Uterus (tissue), 4 donors: ENCODE results near the gene ABCC6. TPM values are rescaled to one million over a fixed set of nuclear protein-coding genes. Genes with fewer than 3 reads are reported as not detected.

Source experiments
- DNase-seq, 2 donors: peaks; one replicate each; pipeline ENCODE4 v3.0.0-alpha.2; 2019 to 2020
- H3K27ac ChIP-seq, 2 donors: fragments of 200-600 bp; sonication (generic); 1 replicate in 1 of 2; 2 replicates in 1 of 2; pipeline ENCODE4 v1.5.1; 2016 to 2018
- H3K27me3 ChIP-seq, 2 donors: fragments of 200-600 bp; sonication (generic); one replicate each; pipeline ENCODE4 v1.5.1; 2018 to 2019; ENCODE audit warnings: control low read depth in 1 of 2
- H3K36me3 ChIP-seq, 2 donors: fragments of 200-600 bp; sonication (generic); one replicate each; pipeline ENCODE4 v1.5.1; 2019; ENCODE audit warnings: control low read depth in 1 of 2
- H3K4me1 ChIP-seq, 2 donors: fragments of 200-600 bp; sonication (generic); one replicate each; pipeline ENCODE4 v1.5.1; 2018 to 2019; ENCODE audit warnings: control low read depth in 1 of 2
- H3K4me3 ChIP-seq, 2 donors: fragments of 200-600 bp; sonication (generic); 1 replicate in 1 of 2; 2 replicates in 1 of 2; pipeline ENCODE4 v1.5.1; 2018 to 2019; ENCODE audit warnings: mild to moderate bottlenecking in 1 of 2
- H3K9me3 ChIP-seq, 2 donors: fragments of 200-600 bp; sonication (generic); one replicate each; pipeline ENCODE4 v1.5.1; 2019; ENCODE audit warnings: control low read depth in 1 of 2
- POLR2A ChIP-seq, 2 donors: fragments of 450-650 bp; IDR thresholded peaks; one replicate each; pipeline ENCODE4 v1.6.1; 2016; ENCODE audit warnings: antibody characterized with exemption in 2 of 2, mild to moderate bottlenecking in 1 of 2, moderate library complexity in 1 of 2
- intact Hi-C: fragments of 100-400 bp; cut with DNase I; formaldehyde crosslinking; loops from one replicate; pipeline ENCODE4 v1.15.1; 2023; ENCODE audit warnings: low total_unique reads
- total RNA-seq, 4 donors: library from RNA; depleted of rRNA in 3 of 4; stranded (reverse); fragments of >200 nt in 3 of 4; gene quantifications; one replicate each; pipeline versions ENCODE4 v1.1.0 to v1.2.4, GENCODE V29; 2014 to 2023
- TF ChIP-seq, protein P1 (sequence below), 4 experiments: fragments of 200-600 bp in 2 of 4; fragments of 450-650 bp in 2 of 4; sonication (generic) in 2 of 4; IDR thresholded peaks; one replicate each; pipeline ENCODE4 v1.5.1; 2016 to 2019; ENCODE audit warnings: antibody characterized with exemption in 4 of 4, mild to moderate bottlenecking in 2 of 4, moderate library complexity in 1 of 4
- donor health status: DM: yes; HTN: yes; CAD: no.

Gene ABCC6
- total RNA-seq, 4 donors from 2014 or later, result 0.29 to 7.6 (median 1.3) TPM; not detected in 1

- no peak overlapping the region for H3K4me3 ChIP-seq
- no peak for TF ChIP-seq POLR2A (IDR thresholded peaks at IDR 0.05)
- TF ChIP-seq, protein P1, sequence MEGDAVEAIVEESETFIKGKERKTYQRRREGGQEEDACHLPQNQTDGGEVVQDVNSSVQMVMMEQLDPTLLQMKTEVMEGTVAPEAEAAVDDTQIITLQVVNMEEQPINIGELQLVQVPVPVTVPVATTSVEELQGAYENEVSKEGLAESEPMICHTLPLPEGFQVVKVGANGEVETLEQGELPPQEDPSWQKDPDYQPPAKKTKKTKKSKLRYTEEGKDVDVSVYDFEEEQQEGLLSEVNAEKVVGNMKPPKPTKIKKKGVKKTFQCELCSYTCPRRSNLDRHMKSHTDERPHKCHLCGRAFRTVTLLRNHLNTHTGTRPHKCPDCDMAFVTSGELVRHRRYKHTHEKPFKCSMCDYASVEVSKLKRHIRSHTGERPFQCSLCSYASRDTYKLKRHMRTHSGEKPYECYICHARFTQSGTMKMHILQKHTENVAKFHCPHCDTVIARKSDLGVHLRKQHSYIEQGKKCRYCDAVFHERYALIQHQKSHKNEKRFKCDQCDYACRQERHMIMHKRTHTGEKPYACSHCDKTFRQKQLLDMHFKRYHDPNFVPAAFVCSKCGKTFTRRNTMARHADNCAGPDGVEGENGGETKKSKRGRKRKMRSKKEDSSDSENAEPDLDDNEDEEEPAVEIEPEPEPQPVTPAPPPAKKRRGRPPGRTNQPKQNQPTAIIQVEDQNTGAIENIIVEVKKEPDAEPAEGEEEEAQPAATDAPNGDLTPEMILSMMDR (IDR thresholded peaks at IDR 0.05), result no peak
- no peaks in the 10 kb centered on the region for H3K9me3 ChIP-seq
- no peaks in the 10 kb centered on the region for H3K27me3 ChIP-seq
- no peaks in the 10 kb centered on the region for H3K4me1 ChIP-seq
- no peak for DNase-seq
- intact Hi-C loops, result no loop called here
- H3K27ac ChIP-seq, result no peak overlapping the region
- no peaks in the 10 kb centered on the region for H3K36me3 ChIP-seq
These were observed 105.0 kb downstream of the ABCC6 start for GRCh38 chr16:16118337-16118736.

DNA sequence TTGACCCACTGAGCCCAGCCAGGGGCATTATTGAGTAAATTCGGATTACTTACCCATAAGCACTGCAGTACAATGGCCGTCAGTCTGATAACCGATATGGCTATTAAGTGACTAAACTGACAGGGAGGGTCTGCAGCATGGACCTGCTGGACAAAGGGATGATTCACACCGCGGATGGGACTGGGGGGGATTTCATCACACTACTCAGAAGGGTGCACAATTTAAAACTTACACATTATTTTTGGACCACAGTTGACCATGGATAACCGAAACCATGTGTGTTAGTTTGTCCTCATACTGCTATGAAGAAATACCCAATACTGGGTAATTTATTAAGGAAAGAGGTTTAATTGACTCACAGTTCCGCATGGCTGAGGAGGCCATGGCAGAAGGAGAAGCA is 106.5 kb downstream of the ABCC6 start:
- Histone ChIP-seq H3K9me3 (no peaks in the 10 kb centered on the region), H3K4me1 (no peaks in the 10 kb centered on the region), H3K27ac (no peak overlapping the region), H3K4me3 (no peak overlapping the region), H3K27me3 (no peaks in the 10 kb centered on the region), H3K36me3 (no peaks in the 10 kb centered on the region)
- TF ChIP-seq, protein P1 (IDR thresholded peaks at IDR 0.05), result no peak
- no peak for TF ChIP-seq POLR2A (IDR thresholded peaks at IDR 0.05)
- no peak for DNase-seq
- intact Hi-C loops, result no loop called here

DNA sequence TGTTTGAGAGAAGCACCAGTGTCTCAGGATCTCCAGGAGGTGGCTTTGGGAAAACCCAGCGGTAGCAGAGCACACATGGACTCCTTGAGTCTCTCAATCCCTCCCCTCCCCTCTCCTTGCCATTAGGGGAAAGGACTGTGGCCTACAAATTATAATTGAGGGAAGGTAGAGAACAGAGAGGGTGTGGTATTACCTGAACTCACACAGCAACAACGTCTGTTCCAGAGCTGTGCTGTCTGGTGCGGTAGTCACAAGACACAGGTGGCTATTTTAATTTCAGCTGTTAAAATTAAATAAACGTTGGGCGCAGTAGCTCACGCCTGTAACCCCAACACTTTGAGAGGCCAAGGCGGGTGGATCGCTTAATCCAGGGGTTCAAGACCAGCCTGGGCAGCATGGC is 110.2 kb downstream of the ABCC6 start:
- no peaks in the 10 kb centered on the region for H3K27me3 ChIP-seq
- no peak for DNase-seq
- intact Hi-C loops, result no loop called here
- no peaks in the 10 kb centered on the region for H3K4me1 ChIP-seq
- no peaks in the 10 kb centered on the region for H3K9me3 ChIP-seq
- no peak for TF ChIP-seq POLR2A (IDR thresholded peaks at IDR 0.05)
- TF ChIP-seq, protein P1 (IDR thresholded peaks at IDR 0.05), result no peak
- H3K36me3 ChIP-seq, result no peaks in the 10 kb centered on the region
- no peak overlapping the region for H3K4me3 ChIP-seq
- no peak overlapping the region for H3K27ac ChIP-seq

DNA sequence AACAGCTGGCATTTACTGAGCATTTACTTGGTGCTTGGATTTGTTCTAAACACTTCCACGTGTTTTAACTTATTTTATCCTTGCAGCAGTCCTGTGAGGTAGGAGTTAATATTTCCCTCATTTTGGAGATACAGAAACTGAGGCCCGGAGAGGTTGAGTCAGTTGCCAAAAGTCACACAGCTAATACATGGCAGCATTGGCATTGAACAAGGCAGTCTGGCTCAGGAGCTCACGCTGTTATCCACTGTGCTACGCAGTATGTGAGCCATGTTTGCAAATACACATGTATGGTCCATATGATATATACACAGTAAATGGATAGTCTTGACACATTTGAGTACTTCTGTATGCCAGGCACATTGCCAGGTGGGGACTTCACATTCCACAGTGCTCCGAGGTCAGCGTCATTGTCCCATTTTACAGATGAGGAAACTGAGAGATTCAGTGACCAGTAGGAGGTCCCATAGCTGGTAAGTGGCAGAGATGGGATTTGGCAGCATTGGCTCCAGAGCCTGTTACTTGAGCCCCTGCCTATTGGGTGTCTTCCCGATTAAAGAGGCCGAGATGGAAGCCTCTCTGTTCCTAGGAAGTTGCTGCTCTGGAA is 110.7 kb downstream of the ABCC6 start:
- no peaks in the 10 kb centered on the region for H3K36me3 ChIP-seq
- intact Hi-C loops, result no loop called here
- H3K27me3 ChIP-seq, result no peaks in the 10 kb centered on the region
- no peak for TF ChIP-seq POLR2A (IDR thresholded peaks at IDR 0.05)
- TF ChIP-seq, protein P1 (IDR thresholded peaks at IDR 0.05), result no peak
- no peaks in the 10 kb centered on the region for H3K9me3 ChIP-seq
- H3K27ac ChIP-seq, result no peak overlapping the region
- H3K4me1 ChIP-seq, result no peaks in the 10 kb centered on the region
- no peak for DNase-seq
- H3K4me3 ChIP-seq, result no peak overlapping the region

DNA sequence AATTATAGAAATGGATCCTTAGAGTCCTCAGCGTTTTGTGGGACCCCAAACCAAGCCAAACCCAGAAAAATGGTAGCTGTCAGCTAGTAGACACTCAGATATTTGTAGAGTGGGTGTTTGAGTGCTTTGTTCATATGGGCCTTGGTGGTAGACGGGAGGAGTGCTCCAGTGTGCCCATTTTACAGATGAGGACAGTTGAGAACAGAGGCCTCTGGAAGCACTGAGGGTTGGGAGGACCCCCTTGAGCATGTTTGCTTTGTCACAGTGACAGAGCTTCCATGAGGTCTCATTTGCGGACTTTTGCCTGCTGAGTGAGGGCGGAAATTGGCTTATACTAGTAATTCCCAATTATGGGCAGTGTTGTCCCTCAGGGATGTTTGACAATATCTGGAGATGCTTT is 111.7 kb downstream of the ABCC6 start:
- Histone ChIP-seq H3K4me1 (no peaks in the 10 kb centered on the region), H3K9me3 (no peaks in the 10 kb centered on the region), H3K27ac (no peak overlapping the region), H3K36me3 (no peaks in the 10 kb centered on the region), H3K4me3 (no peak overlapping the region), H3K27me3 (no peaks in the 10 kb centered on the region)
- no peak for DNase-seq
- intact Hi-C loops, result no loop called here
- TF ChIP-seq, protein P1 (IDR thresholded peaks at IDR 0.05), result no peak
- TF ChIP-seq POLR2A (IDR thresholded peaks at IDR 0.05), result no peak
